GM13976 (cell line): ENCODE data around the gene ITPK1.

ENCODE experiments used
- DNase-seq: peaks from one replicate; pipeline ENCODE4 v3.0.0; 2012; ENCODE audit warnings: low spot score
- in situ Hi-C: fragments of 300-500 bp; cut with MboI; formaldehyde crosslinking; loops from one replicate; pipeline ENCODE4 v1.12.0; 2022; ENCODE audit warnings: low sequenced_read_pairs, mixed read lengths, inconsistent platforms; ENCODE audit not compliant: unreplicated experiment
- TF ChIP-seq, protein P1 (sequence below): IDR thresholded peaks from 2 replicates; pipeline ENCODE4 v1.5.1; 2012; ENCODE audit warnings: borderline replicate concordance, mild to moderate bottlenecking; ENCODE audit not compliant: insufficient read depth; ENCODE audit errors: extremely low read depth, missing control alignments, control extremely low read depth

Gene ITPK1

DNA sequence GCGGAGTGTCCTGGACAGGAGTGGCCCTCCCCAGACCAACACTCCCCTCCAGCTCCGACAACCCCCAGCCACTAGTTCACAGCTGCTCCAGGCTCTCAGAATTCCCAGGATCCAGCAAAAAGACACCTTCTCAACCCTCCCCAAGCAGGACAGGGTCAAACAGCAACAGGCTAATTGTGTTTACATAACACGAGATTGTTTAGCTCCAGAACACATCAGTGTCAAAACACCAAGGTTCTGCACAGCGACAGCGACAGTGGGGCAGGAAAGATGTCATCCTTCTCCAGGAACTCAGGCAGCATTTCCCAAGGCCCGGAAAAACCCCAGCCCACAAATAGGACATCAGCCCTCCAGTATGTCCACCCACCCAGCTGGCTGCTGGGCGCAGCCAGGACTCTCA, 16.5 kb downstream of the ITPK1 start:
- TF ChIP-seq, protein P1, sequence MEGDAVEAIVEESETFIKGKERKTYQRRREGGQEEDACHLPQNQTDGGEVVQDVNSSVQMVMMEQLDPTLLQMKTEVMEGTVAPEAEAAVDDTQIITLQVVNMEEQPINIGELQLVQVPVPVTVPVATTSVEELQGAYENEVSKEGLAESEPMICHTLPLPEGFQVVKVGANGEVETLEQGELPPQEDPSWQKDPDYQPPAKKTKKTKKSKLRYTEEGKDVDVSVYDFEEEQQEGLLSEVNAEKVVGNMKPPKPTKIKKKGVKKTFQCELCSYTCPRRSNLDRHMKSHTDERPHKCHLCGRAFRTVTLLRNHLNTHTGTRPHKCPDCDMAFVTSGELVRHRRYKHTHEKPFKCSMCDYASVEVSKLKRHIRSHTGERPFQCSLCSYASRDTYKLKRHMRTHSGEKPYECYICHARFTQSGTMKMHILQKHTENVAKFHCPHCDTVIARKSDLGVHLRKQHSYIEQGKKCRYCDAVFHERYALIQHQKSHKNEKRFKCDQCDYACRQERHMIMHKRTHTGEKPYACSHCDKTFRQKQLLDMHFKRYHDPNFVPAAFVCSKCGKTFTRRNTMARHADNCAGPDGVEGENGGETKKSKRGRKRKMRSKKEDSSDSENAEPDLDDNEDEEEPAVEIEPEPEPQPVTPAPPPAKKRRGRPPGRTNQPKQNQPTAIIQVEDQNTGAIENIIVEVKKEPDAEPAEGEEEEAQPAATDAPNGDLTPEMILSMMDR = no peak
- no peak for DNase-seq
- in situ Hi-C loops = no loop called here

- TF ChIP-seq, protein P1 = no peak
- in situ Hi-C loops = no loop called here
- no peak for DNase-seq
Observed at GRCh38 chr14:93096691-93097322, 18.9 kb downstream of the ITPK1 start.

DNA sequence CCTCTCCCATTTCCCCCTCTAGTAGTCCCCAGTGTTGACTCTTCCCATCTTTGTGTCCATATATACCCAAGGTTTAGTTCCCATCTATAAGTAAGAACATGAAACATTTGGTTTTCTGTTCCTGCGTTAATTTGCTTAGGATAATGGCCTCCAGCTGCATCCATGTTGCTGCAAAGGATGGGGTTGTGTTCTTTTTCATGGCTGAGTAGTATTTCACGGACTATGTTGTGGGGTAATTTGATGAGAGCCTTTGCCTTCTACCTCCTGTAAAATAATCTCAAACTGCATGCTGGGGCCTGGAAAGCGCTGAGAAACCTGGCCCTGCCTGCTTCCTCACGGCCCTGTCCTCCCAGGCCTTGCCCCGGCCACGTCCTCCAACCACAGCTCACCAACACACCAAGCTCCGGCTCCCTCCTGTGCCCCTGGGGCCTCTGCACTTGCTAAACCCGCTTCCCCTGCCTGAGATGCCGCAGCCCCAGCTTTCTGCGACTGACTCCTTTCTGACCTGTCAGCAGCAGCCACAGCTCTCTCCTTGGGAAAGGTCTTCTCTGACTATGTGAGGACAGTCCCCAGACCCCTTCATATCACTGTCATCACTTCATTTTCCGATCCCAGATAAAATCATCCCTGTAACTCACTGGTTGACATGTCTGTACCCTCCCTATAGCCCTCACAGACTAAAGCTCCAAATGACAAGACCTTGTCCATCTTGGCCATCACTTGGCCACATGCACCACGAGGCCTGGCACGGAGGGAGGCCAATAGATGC, 19.8 kb downstream of the ITPK1 start:
- in situ Hi-C loops = no loop called here
- DNase-seq = no peak
- TF ChIP-seq, protein P1 = no peak

GRCh38 chr14:93094121-93094918, 21.4 kb downstream of the ITPK1 start:
- in situ Hi-C loops = no loop called here
- DNase-seq = no peak
- TF ChIP-seq, protein P1 = no peak

GRCh38 chr14:93092606-93093556, 22.8 kb downstream of the ITPK1 start:
- no peak for DNase-seq
- TF ChIP-seq, protein P1 = no peak
- in situ Hi-C loops = no loop called here
